ENCODE results near the gene TTYH3. TPM values are rescaled to one million over a fixed set of nuclear protein-coding genes. Genes with fewer than 3 reads are reported as not detected.
A peak's percentile ranks its signal among the peaks of the same experiment; 100 is the strongest.

The TTYH3 gene
- total and polyA plus RNA-seq, 9 of the 15 experiments (the other 6 are each of a cell fraction or from before 2014, with no cell fraction given), result 0.01 to 5.5 (median 1.1) TPM

- TF ChIP-seq, protein P1, sequence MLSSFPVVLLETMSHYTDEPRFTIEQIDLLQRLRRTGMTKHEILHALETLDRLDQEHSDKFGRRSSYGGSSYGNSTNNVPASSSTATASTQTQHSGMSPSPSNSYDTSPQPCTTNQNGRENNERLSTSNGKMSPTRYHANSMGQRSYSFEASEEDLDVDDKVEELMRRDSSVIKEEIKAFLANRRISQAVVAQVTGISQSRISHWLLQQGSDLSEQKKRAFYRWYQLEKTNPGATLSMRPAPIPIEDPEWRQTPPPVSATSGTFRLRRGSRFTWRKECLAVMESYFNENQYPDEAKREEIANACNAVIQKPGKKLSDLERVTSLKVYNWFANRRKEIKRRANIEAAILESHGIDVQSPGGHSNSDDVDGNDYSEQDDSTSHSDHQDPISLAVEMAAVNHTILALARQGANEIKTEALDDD (IDR thresholded peaks at IDR 0.05), result no peak
- no peak for TF ChIP-seq LEF1 (IDR thresholded peaks at IDR 0.05)
- no peak for TF ChIP-seq SMAD3 (CRISPR knock-in tag; conservative IDR thresholded peaks at IDR 0.05)
- no peak for TF ChIP-seq SIN3B (IDR thresholded peaks at IDR 0.05; ENCODE audit: low read depth)
- TF ChIP-seq HSF4 (CRISPR knock-in tag; IDR thresholded peaks at IDR 0.05; ENCODE audit: borderline replicate concordance), result no peak
- TF ChIP-seq RBFOX2 (IDR thresholded peaks at IDR 0.05; ENCODE audit: low read depth, low read length), result no peak
- no peak for TF ChIP-seq ZNF24 (IDR thresholded peaks at IDR 0.05)
- TF ChIP-seq SIX5 (IDR thresholded peaks at IDR 0.05; ENCODE audit: borderline replicate concordance in 1 of 2, insufficient read depth in 1 of 2, low read depth in 1 of 2, low read length in 2 of 2), result no peak
- no peak for TF ChIP-seq PRMT5 (CRISPR knock-in tag; IDR thresholded peaks at IDR 0.05)
- TF ChIP-seq U2AF1 (optimal IDR thresholded peaks at IDR 0.05; ENCODE audit: low read depth, low read length), result no peak
- TF ChIP-seq TFAP4 (CRISPR knock-in tag; IDR thresholded peaks at IDR 0.05; ENCODE audit: borderline replicate concordance), result peak; percentile 88
- TF ChIP-seq ARID1B (IDR thresholded peaks at IDR 0.05), result 0 out of 2 replicates have a peak, but pooled peaks have one; percentile 12
- no peak for TF ChIP-seq ARHGAP35 (IDR thresholded peaks at IDR 0.05; ENCODE audit: partially characterized antibody)
- 0 out of 2 replicates have a peak, but pooled peaks have one; percentile 5 for TF ChIP-seq CBFA2T2 (conservative IDR thresholded peaks at IDR 0.05)
- TF ChIP-seq ZNF551 (CRISPR knock-in tag; IDR thresholded peaks at IDR 0.05), result no peak
- no peak for TF ChIP-seq PML (IDR thresholded peaks at IDR 0.05; ENCODE audit: low read length)
- TF ChIP-seq XRCC5 (IDR thresholded peaks at IDR 0.05; ENCODE audit: low read depth, low read length), result no peak
- TF ChIP-seq NEUROD1 (IDR thresholded peaks at IDR 0.05; ENCODE audit: borderline replicate concordance, low read depth, low read length, partially characterized antibody), result no peak
- TF ChIP-seq ZBTB33 (CRISPR knock-in tag; IDR thresholded peaks at IDR 0.05), result peak; percentile 70; the same call in 1 of the 2 replicates
- no peak for TF ChIP-seq BDP1 (IDR thresholded peaks at IDR 0.05; ENCODE audit: insufficient read depth, insufficient read length)
- no peak for TF ChIP-seq POLR2AphosphoS5 (IDR thresholded peaks at IDR 0.05; ENCODE audit: control insufficient read depth, insufficient read depth, low read depth, low read length)
- TF ChIP-seq RUNX1 (IDR thresholded peaks at IDR 0.05; ENCODE audit: low read depth), result no peak
Measured at GRCh38 chr7:2621061-2621828, 10.5 kb upstream of the TTYH3 start (continued).
